ENCODE results near the gene NPHP4.
"Not testable (repeated sequence)": the region's sequence is repeated elsewhere in the genome, so short reads cannot be mapped to it uniquely, and the experiment has no call there.

Gene NPHP4

DNA sequence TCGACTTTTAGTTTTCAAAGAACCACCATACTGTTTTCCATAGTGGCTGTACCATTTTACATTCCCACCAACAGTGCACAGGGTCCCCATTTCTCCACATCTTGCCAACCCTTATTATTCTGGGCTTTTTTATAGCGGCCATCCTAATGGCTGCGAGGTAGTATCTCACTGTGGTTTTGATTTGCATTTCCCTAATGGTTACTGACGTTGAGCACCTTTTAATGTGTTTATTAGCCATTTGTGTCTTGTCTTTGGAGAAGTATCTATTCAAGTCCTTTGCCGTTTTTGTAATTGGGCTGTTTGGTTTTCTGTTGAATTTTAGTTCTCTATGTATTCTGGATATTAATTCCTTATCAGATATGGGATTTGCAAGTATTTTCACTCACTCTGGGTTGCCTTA is 31.1 kb upstream of the NPHP4 start:
- DNase-seq = no peak

DNA sequence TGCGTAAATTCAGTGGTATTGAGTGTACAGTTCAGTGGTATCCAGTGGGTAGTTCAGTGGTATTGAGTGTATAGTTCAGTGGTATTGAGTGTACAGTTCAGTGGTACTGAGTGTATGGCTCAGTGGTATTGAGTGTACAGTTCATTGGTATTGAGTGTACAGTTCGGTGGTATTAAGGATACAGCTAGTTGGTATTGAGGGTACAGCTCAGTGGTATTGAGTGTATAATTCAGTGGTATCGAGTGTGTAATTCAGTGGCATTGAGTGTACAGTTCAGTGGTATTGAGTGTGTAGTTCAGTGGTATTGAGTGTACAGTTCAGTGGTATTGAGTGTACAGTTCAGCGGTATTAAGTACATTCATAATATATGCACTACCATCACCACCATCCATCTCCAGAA is 30.0 kb upstream of the NPHP4 start:
- no peak for DNase-seq

DNA sequence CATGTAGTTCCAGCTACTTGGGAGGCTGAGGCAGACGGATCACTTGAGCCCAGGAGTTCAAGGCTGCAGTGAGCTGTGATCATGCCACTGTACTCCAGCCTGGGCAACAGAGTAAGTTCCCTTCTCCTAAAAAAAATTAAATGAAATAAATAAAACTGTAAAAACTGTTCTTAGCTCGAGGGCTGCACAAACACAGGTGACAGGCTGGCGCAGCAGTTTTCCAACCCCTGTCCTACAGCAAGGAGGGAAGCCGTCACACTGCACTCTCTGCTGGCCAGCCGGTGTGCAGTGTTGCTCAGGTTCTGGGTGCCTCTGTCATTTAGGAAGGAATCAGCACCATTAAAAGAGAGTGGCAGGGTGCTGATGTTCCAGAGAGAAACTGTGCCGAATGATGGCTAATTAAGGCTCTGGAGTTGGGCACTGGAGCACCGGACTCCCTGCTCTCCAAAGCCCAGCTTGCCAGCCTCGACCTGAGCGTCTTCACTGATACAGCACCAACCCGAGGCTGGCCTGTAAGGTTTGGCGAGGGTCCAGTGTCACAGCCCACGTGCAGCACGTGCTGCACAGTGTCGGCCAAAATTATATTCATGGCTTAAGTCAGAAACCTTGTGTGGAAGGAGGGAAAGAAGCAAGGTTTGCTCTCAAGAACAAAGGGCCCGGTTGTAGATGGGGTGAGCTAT is 27.1 kb upstream of the NPHP4 start:
- no peak for DNase-seq

DNA sequence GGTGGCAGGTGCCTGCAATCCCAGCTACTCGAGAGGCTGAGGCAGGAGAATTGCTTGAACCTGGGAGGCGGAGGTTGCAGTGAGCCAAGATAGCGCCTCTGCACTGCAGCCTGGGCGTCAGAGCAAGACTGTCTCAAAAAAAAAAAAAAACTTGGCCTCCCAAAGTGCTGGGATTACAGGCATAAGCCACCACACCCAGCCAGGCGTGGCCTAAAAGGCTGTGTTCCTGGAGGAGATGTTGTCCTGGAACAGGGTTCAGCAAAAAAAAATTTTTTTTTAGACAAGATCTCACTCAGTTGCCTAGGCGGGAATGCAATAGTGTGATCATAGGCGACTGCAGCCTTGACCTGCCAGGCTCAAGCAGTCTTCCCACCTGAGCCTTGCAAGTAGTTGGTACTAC is 25.4 kb upstream of the NPHP4 start:
- not testable (repeated sequence) for DNase-seq

DNA sequence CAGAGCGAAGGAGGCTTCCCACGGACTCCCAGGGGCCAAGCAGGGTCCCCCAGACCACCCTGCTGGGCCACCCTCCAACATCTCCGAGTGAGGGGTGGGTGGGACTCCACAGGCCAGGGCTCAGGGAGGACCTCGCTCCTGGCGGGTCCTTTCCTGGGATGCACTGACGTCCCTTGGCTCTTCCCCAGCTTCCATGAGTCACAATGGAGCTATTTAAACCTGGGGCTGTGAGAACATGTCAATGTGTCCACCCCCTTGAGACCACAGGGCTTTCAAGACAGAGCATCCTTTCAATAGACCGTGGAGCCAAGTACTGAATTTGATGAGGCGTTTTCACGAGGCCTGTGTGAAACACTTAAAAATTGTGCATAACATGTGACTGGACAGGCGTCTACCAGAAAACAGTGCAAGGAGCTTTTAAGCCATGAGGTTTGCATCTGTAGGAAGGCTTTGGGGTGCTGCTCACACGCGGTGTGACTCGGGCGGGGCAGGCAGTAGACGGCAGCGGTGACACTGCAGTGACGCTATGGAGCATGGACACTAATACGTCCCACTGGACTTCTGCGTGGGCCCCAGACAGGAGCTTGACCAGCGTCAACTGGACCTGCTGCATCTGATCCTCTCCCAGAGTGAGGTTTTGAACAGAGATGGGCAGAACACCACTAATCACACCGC is 24.1 kb upstream of the NPHP4 start:
- DNase-seq = no peak

DNA sequence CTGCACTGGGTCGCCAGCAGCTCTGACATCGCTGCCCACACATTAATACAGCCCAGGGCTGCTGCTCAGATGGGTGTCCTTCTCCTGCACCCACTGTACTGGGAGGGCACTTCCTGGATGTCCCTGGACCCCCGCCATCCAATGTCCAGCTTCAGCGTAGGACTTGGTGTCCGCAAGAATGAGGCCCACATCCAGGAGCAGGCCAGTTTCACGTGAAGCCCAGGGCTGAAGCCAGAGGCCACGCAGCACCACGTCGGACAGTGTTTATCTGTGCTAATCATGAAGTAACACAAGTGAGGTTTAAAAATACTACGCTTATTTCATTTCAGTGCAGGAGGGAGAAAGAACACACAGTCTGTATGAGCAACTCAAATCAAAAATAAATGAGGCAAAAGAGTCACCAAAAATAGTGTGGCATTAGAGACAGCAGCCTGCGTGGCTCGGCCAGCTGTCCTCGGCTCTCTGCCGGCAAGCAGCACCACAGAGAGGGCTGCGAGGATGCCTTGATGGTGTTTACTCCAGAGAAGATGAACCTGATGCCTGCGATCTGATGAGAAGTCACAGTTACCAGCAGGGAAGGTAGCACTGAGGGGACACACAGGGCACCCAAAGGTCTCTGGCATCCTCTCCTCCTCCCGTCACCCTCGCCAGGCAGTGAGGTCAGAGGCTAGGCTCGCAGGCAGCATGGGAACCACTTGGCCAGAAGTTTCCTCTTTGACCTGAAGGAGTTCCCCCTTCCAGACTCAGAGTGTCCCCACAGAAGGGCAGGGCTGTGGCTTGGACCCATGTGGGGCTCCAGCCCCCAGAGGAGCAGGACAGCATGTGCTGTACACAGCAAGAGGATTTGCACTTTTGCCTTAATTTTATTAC is 22.1 kb upstream of the NPHP4 start:
- DNase-seq = no peak

DNA sequence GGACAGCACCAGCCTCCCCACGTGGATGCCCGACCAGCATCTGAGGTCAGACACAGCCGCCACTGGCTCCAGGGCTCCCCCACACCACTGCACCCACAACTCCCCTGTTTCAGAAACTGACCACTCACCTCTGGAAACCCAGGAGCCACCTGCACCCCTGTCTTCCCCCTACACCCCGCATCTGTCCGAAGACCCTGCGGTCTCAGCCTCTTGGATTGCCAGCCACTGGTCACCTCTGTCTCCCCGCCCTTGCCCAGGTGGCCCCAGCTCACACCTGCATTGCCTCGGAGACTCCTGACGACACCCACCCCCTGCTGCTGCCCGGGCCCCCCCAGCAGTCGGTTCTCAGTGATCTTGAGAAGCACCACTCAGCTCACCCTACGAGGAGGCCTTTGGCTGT is 21.3 kb upstream of the NPHP4 start:
- no peak for DNase-seq

DNA sequence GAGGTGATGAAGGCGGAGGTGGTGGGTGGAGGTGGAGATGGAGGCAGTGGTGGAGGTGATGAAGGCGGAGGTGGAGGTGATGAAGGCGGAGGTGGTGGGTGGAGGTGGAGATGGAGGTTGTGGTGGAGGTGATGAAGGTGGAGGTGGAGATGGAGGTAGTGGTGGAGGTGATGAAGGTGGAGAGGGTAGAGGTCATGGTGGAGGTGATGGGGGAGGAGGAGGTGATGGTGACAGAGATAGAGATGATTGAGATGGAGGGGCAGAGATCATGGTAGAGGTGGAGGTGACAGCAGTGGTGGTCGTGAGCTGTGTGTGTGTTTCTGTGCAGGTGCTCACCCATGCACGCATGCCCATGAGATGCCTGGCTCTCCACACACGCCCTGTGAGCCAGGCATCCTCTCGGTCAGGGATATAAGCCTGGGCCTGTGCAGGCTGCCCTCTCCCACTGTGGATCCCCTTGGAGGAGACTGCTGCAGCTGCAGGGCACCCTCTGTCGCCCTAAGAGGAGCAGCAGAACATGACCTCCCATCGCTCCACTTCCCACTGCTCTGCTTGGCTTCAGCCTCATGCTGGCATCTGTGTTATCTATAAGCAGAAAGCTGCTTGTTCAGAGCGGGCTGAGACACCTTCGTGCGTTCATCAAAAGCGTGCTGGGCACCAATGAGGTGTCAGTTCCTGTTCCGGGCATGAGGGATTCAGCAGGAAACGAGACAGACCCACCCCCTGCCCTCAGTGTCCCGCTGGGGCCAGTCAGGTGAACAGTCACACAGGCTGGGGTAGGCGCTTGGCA is 20.5 kb upstream of the NPHP4 start:
- DNase-seq = no peak

DNA sequence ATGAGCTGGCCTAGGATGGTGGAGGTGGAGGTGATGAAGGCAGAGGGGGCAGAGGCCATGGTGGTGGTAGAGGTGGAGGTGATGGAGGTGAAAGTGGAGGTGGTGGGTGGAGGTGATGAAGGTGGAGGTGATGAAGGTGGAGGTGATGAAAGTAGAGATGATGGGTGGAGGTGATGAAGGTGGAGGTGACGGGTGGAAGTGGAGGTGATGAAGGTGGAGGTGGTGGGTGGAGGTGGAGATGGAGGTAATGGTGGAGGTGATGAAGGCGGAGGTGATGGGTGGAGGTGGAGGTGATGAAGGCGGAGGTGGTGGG is 19.7 kb upstream of the NPHP4 start:
- DNase-seq = no peak

DNA sequence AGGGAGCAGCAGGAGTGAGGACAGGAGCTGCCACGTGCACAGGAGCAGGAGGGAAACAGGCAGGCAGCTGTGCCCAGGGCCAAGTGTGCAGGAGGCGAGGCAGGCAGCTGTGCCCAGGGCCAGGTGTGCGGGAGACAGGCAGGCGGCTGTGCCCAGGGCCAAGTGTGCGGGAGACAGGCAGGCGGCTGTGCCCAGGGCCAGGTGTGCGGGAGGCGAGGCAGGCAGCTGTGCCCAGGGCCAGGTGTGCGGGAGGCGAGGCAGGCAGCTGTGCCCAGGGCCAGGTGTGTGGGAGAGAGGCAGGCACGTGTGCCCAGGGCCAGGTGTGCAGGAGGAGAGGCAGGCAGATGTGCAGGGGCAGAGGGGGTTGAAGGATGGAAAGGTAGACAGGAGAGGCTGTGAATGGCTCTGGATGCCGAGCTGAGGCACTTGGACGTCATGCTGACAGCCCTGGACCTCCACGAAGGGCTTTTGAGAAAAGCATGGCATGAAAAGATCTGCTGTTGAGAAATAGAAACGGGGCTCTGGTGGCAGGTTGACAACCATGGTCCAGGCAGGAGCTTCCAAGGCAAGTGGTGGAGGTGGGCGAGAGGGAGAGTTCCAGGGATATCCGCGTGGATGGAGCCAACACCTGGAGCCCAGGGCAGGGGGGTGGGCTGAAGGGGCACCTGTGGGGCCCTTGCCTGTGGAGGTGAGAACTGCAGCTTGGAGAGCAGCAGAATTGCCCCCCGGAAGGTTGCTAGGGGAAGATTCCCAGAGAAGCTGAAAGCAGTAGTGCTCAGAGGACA is 19.1 kb upstream of the NPHP4 start:
- no peak for DNase-seq

DNA sequence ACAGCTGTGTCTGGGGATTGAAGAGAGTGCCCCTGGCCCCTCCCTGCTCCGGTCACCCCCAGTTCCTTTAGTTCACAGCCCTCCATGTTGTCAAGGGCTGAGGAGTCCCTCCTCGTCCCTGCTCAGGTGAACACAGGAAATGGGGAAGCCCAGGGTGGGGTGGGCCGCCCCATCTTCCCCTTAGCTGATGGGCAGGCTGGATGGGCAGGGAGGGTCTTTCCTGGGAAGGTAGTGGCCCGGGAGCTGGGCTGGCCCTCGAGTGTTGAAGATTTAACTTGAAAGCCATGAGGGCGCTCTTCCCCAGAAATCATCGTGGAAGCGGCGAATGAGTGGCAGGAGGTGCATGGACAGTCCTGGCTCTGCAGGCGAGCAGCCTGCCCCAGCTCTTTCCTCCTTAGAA is 18.3 kb upstream of the NPHP4 start:
- no peak for DNase-seq

DNA sequence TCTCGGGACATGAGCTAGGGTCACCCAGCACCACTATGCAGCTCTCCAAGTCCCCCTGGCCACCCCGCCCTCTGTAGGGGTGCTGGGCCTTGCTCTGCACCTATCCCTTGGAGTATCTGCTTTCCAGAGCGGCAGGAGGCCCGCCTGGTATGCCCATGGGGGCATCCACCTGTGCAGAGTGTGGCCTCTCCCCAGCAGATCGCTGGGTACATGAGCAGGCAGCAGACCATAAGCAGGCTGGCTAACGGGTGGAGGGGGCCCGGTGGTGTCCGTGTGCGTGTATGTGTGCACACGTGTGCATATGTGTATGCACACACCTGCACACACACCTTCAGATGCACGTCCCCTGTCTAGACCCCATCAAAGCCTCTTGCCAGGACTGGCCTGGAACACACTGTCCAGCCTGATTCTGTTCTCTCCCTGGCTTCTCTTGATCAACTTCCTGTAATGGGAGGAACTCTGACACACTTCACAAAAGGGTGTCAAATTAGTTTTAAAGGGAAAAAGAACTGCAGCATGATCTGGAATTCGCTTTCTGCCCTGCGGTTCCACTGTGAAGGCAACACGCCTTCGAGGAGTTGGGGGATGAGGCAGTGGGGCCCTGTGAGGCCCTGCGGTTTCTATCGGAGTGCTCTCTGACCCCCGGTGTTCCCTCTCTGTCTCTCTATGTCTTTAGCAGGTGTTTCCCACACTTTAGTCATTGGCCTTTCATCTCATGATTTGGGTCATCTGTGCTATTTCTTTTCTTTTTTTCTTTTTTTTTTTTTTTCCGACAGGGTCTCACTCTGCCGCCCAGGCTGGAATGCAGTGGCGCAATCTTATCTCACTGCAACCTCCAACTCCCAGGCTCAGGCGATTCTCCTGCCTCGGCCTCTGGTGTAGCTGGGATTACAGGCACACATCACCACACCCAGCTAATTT is 17.2 kb upstream of the NPHP4 start:
- DNase-seq = no peak

DNA sequence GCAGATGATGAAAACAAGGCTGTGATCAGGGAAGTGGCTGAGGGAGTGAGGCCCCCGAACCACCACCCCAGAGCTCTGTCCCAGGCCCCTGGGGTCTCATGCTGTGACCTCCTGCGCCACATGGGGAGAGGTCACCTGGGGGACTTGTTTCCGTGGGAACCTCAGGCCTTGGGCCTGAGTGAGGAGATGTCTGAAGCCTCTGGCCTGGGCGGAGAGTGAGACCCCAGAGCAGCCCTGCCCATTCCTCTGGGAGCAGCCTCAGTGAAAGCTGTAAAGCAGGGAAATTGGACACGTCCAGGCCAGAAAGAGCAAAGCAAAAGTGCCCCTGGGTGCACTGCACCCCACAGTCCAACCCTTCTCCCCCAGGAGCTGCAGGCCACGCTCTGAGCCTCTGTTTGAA is 16.5 kb upstream of the NPHP4 start:
- no peak for DNase-seq

DNA sequence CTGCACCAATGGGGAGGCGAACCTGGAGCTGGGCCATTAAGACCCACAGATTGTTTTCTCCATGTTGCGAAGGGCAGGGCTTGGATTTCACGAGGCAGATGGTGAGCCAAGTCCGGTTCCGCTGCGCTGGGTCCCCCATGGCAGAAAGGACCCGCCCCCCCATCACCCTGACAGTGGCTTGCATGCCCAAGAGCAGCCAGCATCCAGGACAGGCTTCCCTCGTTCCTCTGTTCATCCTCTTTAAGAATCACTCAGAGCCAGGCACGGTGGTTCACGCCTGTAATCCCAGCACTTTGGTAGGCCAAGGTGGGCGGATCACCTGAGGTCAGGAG is 15.8 kb upstream of the NPHP4 start:
- no peak for DNase-seq

DNA sequence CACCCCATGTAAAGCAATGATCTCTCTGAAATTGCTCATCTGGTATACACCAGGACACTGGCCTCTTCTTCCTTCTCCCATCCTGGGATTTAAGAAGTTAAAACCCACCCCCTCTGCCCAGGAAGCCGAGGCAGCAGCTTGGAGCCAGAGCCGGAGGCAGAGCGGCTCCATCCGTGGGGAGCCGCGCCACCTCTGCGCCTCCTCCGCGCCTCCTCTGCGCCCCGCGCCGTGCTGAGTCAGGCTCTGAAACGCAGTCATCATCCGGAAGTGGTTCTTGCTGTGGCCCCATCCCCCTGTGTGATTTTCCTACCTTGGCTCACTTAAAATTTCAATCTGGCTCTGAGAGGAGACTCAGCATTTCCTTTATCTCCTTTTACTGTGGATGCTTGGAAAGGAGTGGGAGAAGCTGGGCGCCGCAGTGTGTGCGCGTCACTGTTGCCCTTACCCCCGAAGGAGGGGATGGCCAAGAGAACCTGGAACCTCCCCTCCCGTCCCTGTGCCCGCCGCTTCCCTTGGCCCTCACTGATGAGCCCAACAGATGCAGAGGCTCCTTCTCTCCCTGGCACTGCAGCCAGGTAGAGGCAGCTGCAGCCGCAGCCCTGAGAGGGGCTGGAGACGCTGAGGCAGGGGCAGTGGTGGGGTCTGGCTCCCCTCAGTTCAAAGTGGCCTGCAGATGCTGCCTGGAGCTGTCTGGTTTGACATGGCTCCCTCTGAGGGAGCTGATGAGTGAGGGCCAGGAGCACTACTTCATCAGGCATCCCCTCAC is 15.3 kb upstream of the NPHP4 start:
- no peak for DNase-seq

DNA sequence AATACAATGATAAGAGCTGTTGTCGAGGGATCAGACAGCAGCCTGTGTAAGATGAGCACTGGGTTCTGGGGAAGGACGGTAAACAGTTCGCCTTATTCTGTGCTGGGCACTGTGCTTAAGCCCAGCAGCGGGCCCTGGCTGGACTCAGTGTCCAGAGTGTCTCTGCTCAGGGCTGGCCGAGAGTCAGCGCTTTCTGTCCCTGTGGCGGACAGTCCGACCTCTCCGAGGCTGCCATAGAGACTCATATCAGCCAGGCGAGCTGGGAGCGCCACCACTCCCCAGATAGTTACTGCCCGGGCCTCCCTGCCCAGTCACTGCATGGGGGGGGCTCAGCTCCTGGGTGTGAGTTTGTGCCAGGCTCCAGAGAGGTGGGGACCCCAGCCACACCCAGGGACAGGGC is 14.7 kb upstream of the NPHP4 start:
- no peak for DNase-seq

DNA sequence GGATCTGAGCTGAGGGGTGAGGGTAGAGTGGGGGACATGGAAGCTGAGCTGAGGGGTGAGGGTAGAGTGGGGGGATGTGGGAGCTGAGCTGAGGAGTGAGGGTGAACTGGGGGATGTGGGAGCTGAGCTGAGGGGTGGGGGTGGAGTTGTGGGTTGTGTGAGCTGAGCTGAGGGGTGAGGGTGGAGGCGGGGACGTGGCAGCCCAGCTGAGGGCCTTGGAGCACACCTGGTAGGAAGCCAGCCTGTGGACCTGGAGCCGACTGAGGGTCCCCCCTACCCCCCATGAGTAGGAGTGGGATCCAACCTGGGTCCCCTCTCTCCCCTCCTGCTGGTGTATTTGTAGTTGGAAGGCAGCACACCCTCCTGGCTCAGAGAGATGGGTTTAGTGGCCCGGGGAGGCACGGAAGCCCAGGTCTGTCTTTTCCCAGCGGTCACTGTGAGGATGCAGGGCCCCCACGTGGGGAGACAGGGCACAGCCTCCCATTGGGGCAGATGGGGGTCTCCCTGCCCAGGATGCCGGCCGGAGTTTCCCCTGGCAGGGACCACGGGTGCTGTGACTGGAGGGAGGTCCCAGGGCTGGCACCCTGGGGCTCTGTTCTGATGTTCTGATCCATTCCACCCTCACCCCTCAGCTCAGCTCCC is 13.2 kb upstream of the NPHP4 start:
- no peak for DNase-seq

DNA sequence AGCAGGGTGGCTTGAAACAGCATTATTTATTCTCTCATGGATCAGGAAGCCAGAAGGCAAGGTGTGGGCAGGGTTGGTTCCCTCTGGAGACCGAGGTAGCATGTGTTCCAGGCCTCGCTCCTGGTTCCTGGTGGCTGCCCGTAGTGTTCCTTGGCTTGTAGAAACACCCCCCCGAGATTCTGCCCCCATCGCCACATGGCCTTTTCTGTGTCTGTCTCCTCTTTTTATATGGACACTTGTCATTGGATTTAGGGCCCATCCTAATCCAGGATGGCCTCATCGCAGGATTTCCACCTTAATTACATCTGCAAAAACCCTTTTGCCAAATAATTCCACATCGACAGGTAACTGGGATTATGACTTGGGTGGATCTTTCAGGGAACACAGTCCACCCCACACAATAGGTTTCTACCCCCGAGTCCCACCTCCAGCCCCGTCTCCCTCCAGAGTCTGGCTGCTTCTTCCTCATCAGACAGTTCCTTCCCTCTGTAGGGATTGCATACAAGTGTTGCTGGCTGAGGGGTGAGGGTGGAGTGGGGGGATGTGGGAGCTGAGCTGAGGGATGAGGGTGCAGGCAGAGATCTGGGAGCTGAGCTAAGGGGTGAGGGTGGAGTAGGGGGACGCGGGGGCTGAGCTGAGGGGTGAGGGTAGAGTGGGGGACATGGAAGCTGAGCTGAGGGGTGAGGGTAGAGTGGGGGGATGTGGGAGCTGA is 12.3 kb upstream of the NPHP4 start:
- no peak for DNase-seq

DNA sequence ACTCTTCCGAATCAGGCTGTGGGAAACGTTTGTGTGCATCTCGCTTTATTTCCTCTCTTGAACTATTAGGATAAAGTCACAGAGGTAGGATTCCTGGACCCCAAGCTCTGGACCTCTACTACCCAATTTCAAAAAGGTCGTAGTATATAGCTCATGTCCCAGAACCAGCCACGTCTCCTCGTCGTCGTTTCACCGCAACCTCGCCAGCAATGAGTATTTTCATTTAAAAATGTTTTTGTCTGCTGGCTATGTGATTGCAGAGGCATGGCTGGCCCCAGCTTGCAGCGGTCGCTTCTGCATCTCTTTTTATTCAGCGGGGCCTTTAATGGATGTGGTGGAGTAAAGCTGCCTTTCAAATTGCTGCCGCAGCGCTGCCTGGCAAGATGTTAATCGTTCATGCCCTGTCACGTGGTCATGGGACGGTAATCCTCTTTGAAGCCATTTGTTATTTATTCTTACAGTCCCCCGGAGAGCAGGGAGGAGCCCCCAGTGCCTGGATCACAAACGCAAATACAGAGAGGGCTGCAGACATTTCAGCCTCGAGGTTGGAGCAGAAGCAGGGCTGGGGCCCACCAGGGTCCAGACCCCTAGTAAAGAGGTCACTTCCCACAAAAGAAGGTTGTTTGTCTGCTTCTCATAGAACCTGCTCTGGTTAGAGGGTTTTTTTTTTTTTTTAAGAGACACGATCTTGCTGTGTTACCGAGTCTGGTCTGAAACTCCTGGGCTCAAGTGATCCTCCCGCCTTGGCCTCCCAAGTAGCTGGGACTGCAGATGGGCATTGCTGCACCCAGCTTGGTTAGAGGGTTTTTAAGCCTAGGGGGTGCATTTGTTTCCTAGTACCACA is 11.6 kb upstream of the NPHP4 start:
- DNase-seq = no peak

Measured in activated effector memory CD4-positive, alpha-beta T cell treated with Interleukin-2 at 50 U/mL for 16 hours (primary cell).